PC-3 (cell line): ENCODE measurements around the gene SRSF12. TPM values are rescaled to one million over a fixed set of nuclear protein-coding genes. Genes with fewer than 3 reads are reported as not detected.

Source experiments
- ATAC-seq: fragments of 200-7000 bp; cut with Tn5 transposase; 2 replicates; pipeline ENCODE4 v1.9.1; 2020; ENCODE audit warnings: mild to moderate bottlenecking, moderate library complexity
- BruUV-seq: library from RNA; stranded (reverse); fragments of 400-500 nt; replicated peaks from 2 replicates; lab custom pipeline; 2021; lab: Mats Ljungman, UMichigan
- CTCF ChIA-PET: fragments of 300-600 bp; sonication (Branson Sonifier 250); formaldehyde crosslinking; loops from one replicate; lab custom pipeline; 2022; ENCODE audit warnings: antibody characterized with exemption; lab: Charles Lee
- POLR2A ChIA-PET: fragments of 300-600 bp; sonication (Branson Sonifier 250); formaldehyde crosslinking; loops from one replicate; lab custom pipeline; 2022; ENCODE audit warnings: antibody characterized with exemption; ENCODE audit not compliant: unreplicated experiment; lab: Charles Lee
- DNase-seq: peaks from one replicate; pipeline ENCODE4 v3.0.0-alpha.2; 2015
- H2AFZ ChIP-seq: fragments of 300-600 bp; sonication (generic); 2 replicates; pipeline ENCODE4 v1.6.0; 2016; ENCODE audit warnings: antibody characterized with exemption, low read length
- H3F3A ChIP-seq: fragments of 300-600 bp; sonication (generic); one replicate; pipeline ENCODE4 v1.6.0; 2017; ENCODE audit warnings: antibody characterized with exemption, low read length, control low read depth, mild to moderate bottlenecking; ENCODE audit not compliant: unreplicated experiment
- H3K27ac ChIP-seq: fragments of 300-600 bp; sonication (generic); 2 replicates; pipeline ENCODE4 v1.5.1; 2016; ENCODE audit warnings: mild to moderate bottlenecking, low read length
- H3K27me3 ChIP-seq: fragments of 300-600 bp; sonication (generic); 2 replicates; pipeline ENCODE4 v1.6.1; 2016; ENCODE audit warnings: low read length, mixed read lengths
- H3K36me3 ChIP-seq: fragments of 300-600 bp; sonication (generic); 2 replicates; pipeline ENCODE4 v1.6.1; 2016; ENCODE audit warnings: low read depth, mixed run types, low read length, mixed read lengths
- H3K4me1 ChIP-seq: fragments of 300-600 bp; sonication (generic); 2 replicates; pipeline ENCODE4 v1.5.1; 2016; ENCODE audit warnings: low read length; ENCODE audit not compliant: insufficient read depth
- H3K4me2 ChIP-seq: fragments of 300-600 bp; sonication (generic); 2 replicates; pipeline ENCODE4 v1.6.0; 2016; ENCODE audit warnings: low read length
- H3K4me3 ChIP-seq: fragments of 300-600 bp; sonication (generic); 2 replicates; pipeline ENCODE4 v1.5.1; 2016; ENCODE audit warnings: mild to moderate bottlenecking, low read length, mixed read lengths
- H3K79me2 ChIP-seq: fragments of 300-600 bp; sonication (generic); 2 replicates; pipeline ENCODE4 v1.6.1; 2017; ENCODE audit warnings: low read length, mixed read lengths
- H3K9ac ChIP-seq: fragments of 300-600 bp; sonication (generic); 2 replicates; pipeline ENCODE4 v1.6.0; 2016; ENCODE audit warnings: mild to moderate bottlenecking, low read length
- H3K9me2 ChIP-seq: fragments of 300-600 bp; sonication (generic); replicated peaks from 2 replicates; pipeline ENCODE4 v1.6.1; 2016; ENCODE audit warnings: mixed run types, low read length, mixed read lengths
- H3K9me3 ChIP-seq: fragments of 300-600 bp; sonication (generic); 2 replicates; pipeline ENCODE4 v1.6.1; 2016; ENCODE audit warnings: low read length, mixed read lengths
- H4K20me1 ChIP-seq: fragments of 300-600 bp; sonication (generic); 2 replicates; pipeline ENCODE4 v1.6.1; 2016; ENCODE audit warnings: low read length, mixed read lengths
- EZH2 ChIP-seq: fragments of 300-600 bp; sonication (generic); IDR thresholded peaks from one replicate; pipeline ENCODE4 v1.6.1; 2017; ENCODE audit warnings: antibody characterized with exemption, mild to moderate bottlenecking, low read length; ENCODE audit not compliant: unreplicated experiment
- EZH2phosphoT487 ChIP-seq: fragments of 300-600 bp; sonication (generic); IDR thresholded peaks from 2 replicates; pipeline ENCODE4 v1.6.1; 2018; ENCODE audit warnings: mild to moderate bottlenecking, antibody characterized with exemption, low read length, borderline replicate concordance
- intact Hi-C: fragments of 100-400 bp; cut with micrococcal nuclease; formaldehyde crosslinking; loops from 2 replicates; pipeline ENCODE4 v1.9.0; 2023
- total RNA-seq: library from RNA; depleted of rRNA; stranded (reverse); fragments of >200 nt; gene quantifications from 2 replicates; pipeline ENCODE4 v1.2.3, GENCODE V29; 2014
- TF ChIP-seq, protein P1 (sequence below): fragments of 300-600 bp; sonication (generic); conservative IDR thresholded peaks from 2 replicates; pipeline ENCODE4 v1.5.1; 2017; ENCODE audit warnings: antibody characterized with exemption, low read depth, mild to moderate bottlenecking, low read length

SRSF12 gene
- total RNA-seq, 1 experiment from 2014 or later = not detected

DNA sequence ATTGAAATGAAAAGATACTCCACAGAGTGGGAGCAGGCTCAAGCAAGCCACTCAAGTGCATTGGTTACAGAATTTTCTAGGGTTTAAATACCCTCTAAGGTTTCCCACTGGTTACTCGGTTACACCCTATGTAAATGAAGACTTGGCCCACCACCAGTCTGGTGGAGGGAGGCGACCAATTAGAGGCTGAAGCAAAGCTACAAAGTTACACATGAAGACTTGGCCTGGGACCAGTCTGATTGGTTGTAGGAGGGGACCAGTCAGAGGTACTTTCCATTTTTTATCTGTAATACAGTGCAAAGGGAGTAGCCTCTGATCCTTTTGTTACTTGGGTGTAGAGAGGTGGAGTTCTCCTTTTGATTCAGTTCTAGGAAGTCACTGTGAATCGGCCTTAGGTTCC is 7.6 kb downstream of the SRSF12 start:
- no peak overlapping the region for H3K4me3 ChIP-seq
- no peaks in the 10 kb centered on the region for H3K4me1 ChIP-seq
- intact Hi-C loops = no loop called here
- H2AFZ ChIP-seq = no peak overlapping the region
- no peaks in the 10 kb centered on the region for H3F3A ChIP-seq
- POLR2A ChIA-PET = no interaction called here
- no peak overlapping the region for H3K27ac ChIP-seq
- no peaks in the 10 kb centered on the region for H3K36me3 ChIP-seq
- no peaks in the 10 kb centered on the region for H3K79me2 ChIP-seq
- no TSS peak for BruUV-seq
- H3K27me3 ChIP-seq = no peaks in the 10 kb centered on the region
- H4K20me1 ChIP-seq = no peaks in the 10 kb centered on the region
- H3K4me2 ChIP-seq = no peak overlapping the region
- DNase-seq (no peak), ATAC-seq (no peak)
- no peaks in the 10 kb centered on the region for H3K9me2 ChIP-seq
- no peaks in the 10 kb centered on the region for H3K9me3 ChIP-seq
- CTCF ChIA-PET = no interaction called here
- H3K9ac ChIP-seq = no peak overlapping the region
- TF ChIP-seq, protein P1, sequence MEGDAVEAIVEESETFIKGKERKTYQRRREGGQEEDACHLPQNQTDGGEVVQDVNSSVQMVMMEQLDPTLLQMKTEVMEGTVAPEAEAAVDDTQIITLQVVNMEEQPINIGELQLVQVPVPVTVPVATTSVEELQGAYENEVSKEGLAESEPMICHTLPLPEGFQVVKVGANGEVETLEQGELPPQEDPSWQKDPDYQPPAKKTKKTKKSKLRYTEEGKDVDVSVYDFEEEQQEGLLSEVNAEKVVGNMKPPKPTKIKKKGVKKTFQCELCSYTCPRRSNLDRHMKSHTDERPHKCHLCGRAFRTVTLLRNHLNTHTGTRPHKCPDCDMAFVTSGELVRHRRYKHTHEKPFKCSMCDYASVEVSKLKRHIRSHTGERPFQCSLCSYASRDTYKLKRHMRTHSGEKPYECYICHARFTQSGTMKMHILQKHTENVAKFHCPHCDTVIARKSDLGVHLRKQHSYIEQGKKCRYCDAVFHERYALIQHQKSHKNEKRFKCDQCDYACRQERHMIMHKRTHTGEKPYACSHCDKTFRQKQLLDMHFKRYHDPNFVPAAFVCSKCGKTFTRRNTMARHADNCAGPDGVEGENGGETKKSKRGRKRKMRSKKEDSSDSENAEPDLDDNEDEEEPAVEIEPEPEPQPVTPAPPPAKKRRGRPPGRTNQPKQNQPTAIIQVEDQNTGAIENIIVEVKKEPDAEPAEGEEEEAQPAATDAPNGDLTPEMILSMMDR = no peak
- TF ChIP-seq EZH2phosphoT487 (no peak), EZH2 (no peak)

DNA sequence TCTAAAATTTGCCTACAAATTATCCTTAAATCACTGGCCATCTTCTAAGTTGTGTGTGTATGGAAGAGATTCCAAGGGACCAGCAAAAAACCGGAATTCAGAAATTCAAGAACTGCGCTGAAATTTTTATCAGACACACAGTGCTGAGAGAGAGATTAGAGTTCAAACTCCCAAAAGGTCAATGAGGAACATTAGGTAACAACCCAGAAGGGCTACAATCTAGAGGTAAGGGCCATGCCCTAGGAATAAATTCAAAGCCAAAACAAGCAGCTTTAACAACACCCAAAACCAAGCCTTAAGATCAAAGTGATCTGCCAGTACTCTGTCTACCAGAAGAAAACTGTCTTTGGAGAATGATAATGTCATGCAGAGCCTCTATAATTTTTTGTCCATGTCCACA is 17.8 kb downstream of the SRSF12 start:
- BruUV-seq = no TSS peak

DNA sequence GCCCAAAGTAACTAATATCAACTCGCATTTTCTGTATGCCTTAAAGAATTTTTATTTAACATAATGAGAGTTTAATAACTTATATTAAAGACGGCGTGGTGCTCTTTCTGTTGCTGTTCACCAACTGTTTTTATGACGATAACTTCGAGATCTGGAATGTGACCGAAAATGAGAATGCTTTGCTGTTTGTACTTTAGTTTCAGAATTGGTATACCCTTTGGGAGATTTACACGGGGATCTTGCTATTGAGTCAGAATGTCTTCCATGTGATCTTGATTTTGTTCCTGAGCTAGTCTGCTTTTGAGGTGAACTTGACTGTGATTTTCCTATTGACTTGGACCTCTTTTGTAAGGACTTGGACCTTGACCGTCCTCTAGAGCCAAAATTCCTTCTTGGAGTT is 19.4 kb downstream of the SRSF12 start:
- Histone ChIP-seq H3K4me3 (no peak overlapping the region), H3K27me3 (no peaks in the 10 kb centered on the region), H2AFZ (no peak overlapping the region), H3K4me1 (no peaks in the 10 kb centered on the region), H3K9ac (no peak overlapping the region), H3F3A (no peaks in the 10 kb centered on the region), H3K79me2 (no peaks in the 10 kb centered on the region), H3K27ac (no peak overlapping the region), H3K36me3 (no peaks in the 10 kb centered on the region), H3K9me2 (no peaks in the 10 kb centered on the region), H3K4me2 (no peak overlapping the region), H3K9me3 (no peaks in the 10 kb centered on the region), H4K20me1 (no peaks in the 10 kb centered on the region)
- CTCF ChIA-PET = no interaction called here
- intact Hi-C loops = no loop called here
- BruUV-seq = no TSS peak
- DNase-seq = no peak
- ATAC-seq = no peak
- POLR2A ChIA-PET = no interaction called here
- TF ChIP-seq EZH2 (no peak), EZH2phosphoT487 (no peak)
- TF ChIP-seq, protein P1 = no peak

More for the DNA sequence above, 17.8 kb downstream of the SRSF12 start:
- no peaks in the 10 kb centered on the region for H3K79me2 ChIP-seq
- H3K9ac ChIP-seq = no peak overlapping the region
- TF ChIP-seq EZH2 (no peak), EZH2phosphoT487 (no peak)
- TF ChIP-seq, protein P1 = no peak
- H3K36me3 ChIP-seq = no peaks in the 10 kb centered on the region
- POLR2A ChIA-PET = interaction anchor here (0.7 kb wide), 1 partner anchor 14 kb away, joined by 11 read pairs; no protein-coding TSS in a partner anchor
- H3K9me2 ChIP-seq = no peaks in the 10 kb centered on the region
- intact Hi-C loops = no loop called here
- no peaks in the 10 kb centered on the region for H3F3A ChIP-seq
- H4K20me1 ChIP-seq = no peaks in the 10 kb centered on the region
- H3K4me2 ChIP-seq = no peak overlapping the region
- ATAC-seq (no peak), DNase-seq (no peak)
- H3K9me3 ChIP-seq = no peaks in the 10 kb centered on the region
- no peak overlapping the region for H3K4me3 ChIP-seq
- no peak overlapping the region for H3K27ac ChIP-seq
- no peak overlapping the region for H2AFZ ChIP-seq
- H3K4me1 ChIP-seq = no peaks in the 10 kb centered on the region
- H3K27me3 ChIP-seq = no peaks in the 10 kb centered on the region
- CTCF ChIA-PET = no interaction called here
